GM12891 (cell line): ENCODE measurements around the gene SLC16A9.

Source experiments
- POLR2A ChIP-seq: IDR thresholded peaks from 2 replicates; pipeline ENCODE4 v1.6.1; 2011; ENCODE audit warnings: low read depth, low read length, control low read depth
- POLR2AphosphoS5 ChIP-seq: IDR thresholded peaks from 2 replicates; pipeline ENCODE4 v1.6.1; 2011; ENCODE audit warnings: low read depth, low read length, control low read depth
- SPI1 ChIP-seq: IDR thresholded peaks from 2 replicates; pipeline ENCODE4 v1.6.1; 2011; ENCODE audit warnings: low read depth, low read length, control low read depth
- TAF1 ChIP-seq: IDR thresholded peaks from 2 replicates; pipeline ENCODE4 v1.6.1; 2011; ENCODE audit warnings: low read depth, low read length, control low read depth

GRCh38 chr10:59741583-59741982 lies 31.9 kb upstream of the SLC16A9 start:
- no peak for TF ChIP-seq POLR2A
- TF ChIP-seq POLR2AphosphoS5 = no peak
- TF ChIP-seq TAF1 = no peak
- no peak for TF ChIP-seq SPI1
